GM18951 (cell line): Measurements from ENCODE around the gene FHIT.

ENCODE experiments used
- POLR2A ChIP-seq: IDR thresholded peaks from 4 replicates; pipeline ENCODE4 v1.6.1; 2011; ENCODE audit warnings: mild to moderate bottlenecking; ENCODE audit not compliant: insufficient read length, insufficient read depth; ENCODE audit errors: extremely low read depth
- in situ Hi-C: fragments of 300-500 bp; cut with MboI; formaldehyde crosslinking; loops from one replicate; pipeline ENCODE4 v1.12.0; 2022; ENCODE audit warnings: low sequenced_read_pairs, mixed read lengths, inconsistent platforms; ENCODE audit not compliant: unreplicated experiment

FHIT gene

GRCh38 chr3:60844256-60844655, 407.0 kb downstream of the FHIT start:
- TF ChIP-seq POLR2A = no peak
- in situ Hi-C loops = no loop called here

GRCh38 chr3:60841355-60841754, 409.9 kb downstream of the FHIT start:
- in situ Hi-C loops = no loop called here
- no peak for TF ChIP-seq POLR2A

GRCh38 chr3:60839246-60839645, 412.0 kb downstream of the FHIT start:
- no peak for TF ChIP-seq POLR2A
- in situ Hi-C loops = no loop called here

GRCh38 chr3:60835796-60836195, 415.5 kb downstream of the FHIT start:
- in situ Hi-C loops = no loop called here
- no peak for TF ChIP-seq POLR2A

- no peak for TF ChIP-seq POLR2A
These were observed 422.2 kb downstream of the FHIT start for GRCh38 chr3:60829058-60829457.

GRCh38 chr3:60827666-60828065, 423.6 kb downstream of the FHIT start:
- TF ChIP-seq POLR2A = no peak
- in situ Hi-C loops = no loop called here

More at GRCh38 chr3:60829058-60829457, 422.2 kb downstream of the FHIT start:
- in situ Hi-C loops = no loop called here

GRCh38 chr3:60826511-60826910, 424.7 kb downstream of the FHIT start:
- in situ Hi-C loops = no loop called here
- TF ChIP-seq POLR2A = no peak

- in situ Hi-C loops = no loop called here
- no peak for TF ChIP-seq POLR2A
These were observed 438.8 kb downstream of the FHIT start for GRCh38 chr3:60812502-60812901.

- no peak for TF ChIP-seq POLR2A
- in situ Hi-C loops = no loop called here
These were observed 440.4 kb downstream of the FHIT start for GRCh38 chr3:60810881-60811280.

GRCh38 chr3:60809857-60810610, 441.2 kb downstream of the FHIT start:
- in situ Hi-C loops = no loop called here
- no peak for TF ChIP-seq POLR2A

- TF ChIP-seq POLR2A = no peak
- in situ Hi-C loops = no loop called here
These were observed 447.8 kb downstream of the FHIT start for GRCh38 chr3:60803216-60804173.

- no peak for TF ChIP-seq POLR2A
- in situ Hi-C loops = no loop called here
These were observed 449.9 kb downstream of the FHIT start for GRCh38 chr3:60801307-60801706.

- TF ChIP-seq POLR2A = no peak
- in situ Hi-C loops = no loop called here
These were observed 452.8 kb downstream of the FHIT start for GRCh38 chr3:60798456-60798855.
